Ascending aorta (tissue), 2 donors: ENCODE results near the gene KCNJ16. TPM values are rescaled to one million over a fixed set of nuclear protein-coding genes. Genes with fewer than 3 reads are reported as not detected.

Source experiments
- DNase-seq, 2 donors: peaks; one replicate each; pipeline ENCODE4 v3.0.0-alpha.2; 2019; ENCODE audit warnings: low spot score in 2 of 2
- H3K27ac ChIP-seq, 2 donors: fragments of 200-600 bp; sonication (generic); one replicate each; pipeline ENCODE4 v1.5.1; 2016 to 2017; ENCODE audit warnings: mild to moderate bottlenecking in 1 of 2
- H3K27me3 ChIP-seq: fragments of 200-600 bp; sonication (generic); one replicate; pipeline ENCODE4 v1.5.1; 2017
- H3K36me3 ChIP-seq, 2 donors: fragments of 200-600 bp; sonication (generic); one replicate each; pipeline ENCODE4 v1.5.1; 2016
- H3K4me1 ChIP-seq, 2 donors: fragments of 200-600 bp; sonication (generic); one replicate each; pipeline ENCODE4 v1.5.1; 2016 to 2017; ENCODE audit warnings: mild to moderate bottlenecking in 1 of 2
- H3K4me3 ChIP-seq, 2 donors: fragments of 200-600 bp; sonication (generic); one replicate each; pipeline ENCODE4 v1.5.1; 2016 to 2017; ENCODE audit warnings: mild to moderate bottlenecking in 1 of 2
- H3K9me3 ChIP-seq, 2 donors: fragments of 200-600 bp; sonication (generic); one replicate each; pipeline ENCODE4 v1.5.1; 2016
- intact Hi-C: fragments of 100-400 bp; cut with DNase I; formaldehyde crosslinking; loops from one replicate; pipeline ENCODE4 v1.15.1; 2023
- total RNA-seq: library from RNA; depleted of rRNA; stranded (reverse); fragments of >200 nt; gene quantifications from one replicate; pipeline ENCODE4 v1.1.0, GENCODE V29; 2016
- TF ChIP-seq, protein P1 (sequence below), 3 experiments: fragments of 200-600 bp in 2 of 3; fragments of 450-650 bp in 1 of 3; sonication (generic) in 2 of 3; IDR thresholded peaks; one replicate each; pipeline ENCODE4 v1.5.1; 2016 to 2019; ENCODE audit warnings: antibody characterized with exemption in 3 of 3, mild to moderate bottlenecking in 1 of 3, moderate library complexity in 1 of 3

The KCNJ16 gene
- total RNA-seq, 1 donor from 2014 or later: not detected

DNA sequence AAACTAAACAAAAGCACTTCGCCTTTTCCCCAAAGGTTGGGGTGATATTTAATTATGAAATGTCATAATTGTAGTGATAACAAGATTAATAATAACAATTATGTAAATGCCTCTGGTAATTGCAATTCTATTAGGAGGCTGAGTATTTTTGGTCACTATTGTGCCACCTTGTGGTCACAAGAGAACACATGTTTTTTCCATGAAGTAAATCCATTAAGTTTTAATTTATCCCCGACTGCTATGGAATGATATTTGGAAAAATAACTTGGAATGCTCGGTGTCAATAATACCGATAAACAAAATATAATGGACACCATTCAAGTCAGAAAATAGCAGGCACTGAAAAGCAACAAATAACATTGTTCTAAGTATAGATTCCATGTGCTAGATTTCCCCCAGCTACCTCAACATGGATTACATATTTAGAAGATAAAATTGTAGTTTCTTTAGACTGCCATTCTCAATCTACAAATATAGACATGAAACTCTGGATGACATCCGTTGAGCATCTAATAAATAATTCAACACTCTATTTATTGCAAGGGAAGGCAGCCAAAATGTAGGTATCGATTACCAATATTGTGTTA lies 69.3 kb downstream of the KCNJ16 start:
- Histone ChIP-seq H3K4me3 (no peak overlapping the region), H3K4me1 (no peaks in the 10 kb centered on the region), H3K36me3 (no peaks in the 10 kb centered on the region), H3K27ac (no peak overlapping the region), H3K9me3 (no peaks in the 10 kb centered on the region), H3K27me3 (no peaks in the 10 kb centered on the region)
- TF ChIP-seq, protein P1, sequence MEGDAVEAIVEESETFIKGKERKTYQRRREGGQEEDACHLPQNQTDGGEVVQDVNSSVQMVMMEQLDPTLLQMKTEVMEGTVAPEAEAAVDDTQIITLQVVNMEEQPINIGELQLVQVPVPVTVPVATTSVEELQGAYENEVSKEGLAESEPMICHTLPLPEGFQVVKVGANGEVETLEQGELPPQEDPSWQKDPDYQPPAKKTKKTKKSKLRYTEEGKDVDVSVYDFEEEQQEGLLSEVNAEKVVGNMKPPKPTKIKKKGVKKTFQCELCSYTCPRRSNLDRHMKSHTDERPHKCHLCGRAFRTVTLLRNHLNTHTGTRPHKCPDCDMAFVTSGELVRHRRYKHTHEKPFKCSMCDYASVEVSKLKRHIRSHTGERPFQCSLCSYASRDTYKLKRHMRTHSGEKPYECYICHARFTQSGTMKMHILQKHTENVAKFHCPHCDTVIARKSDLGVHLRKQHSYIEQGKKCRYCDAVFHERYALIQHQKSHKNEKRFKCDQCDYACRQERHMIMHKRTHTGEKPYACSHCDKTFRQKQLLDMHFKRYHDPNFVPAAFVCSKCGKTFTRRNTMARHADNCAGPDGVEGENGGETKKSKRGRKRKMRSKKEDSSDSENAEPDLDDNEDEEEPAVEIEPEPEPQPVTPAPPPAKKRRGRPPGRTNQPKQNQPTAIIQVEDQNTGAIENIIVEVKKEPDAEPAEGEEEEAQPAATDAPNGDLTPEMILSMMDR (IDR thresholded peaks at IDR 0.05): peak; percentile 45 to 65 (median 64)
- intact Hi-C loops: loop anchor here (1.0 kb wide), 3 partner anchors 537 to 618 kb away; no protein-coding TSS in a partner anchor
- no peak for DNase-seq

DNA sequence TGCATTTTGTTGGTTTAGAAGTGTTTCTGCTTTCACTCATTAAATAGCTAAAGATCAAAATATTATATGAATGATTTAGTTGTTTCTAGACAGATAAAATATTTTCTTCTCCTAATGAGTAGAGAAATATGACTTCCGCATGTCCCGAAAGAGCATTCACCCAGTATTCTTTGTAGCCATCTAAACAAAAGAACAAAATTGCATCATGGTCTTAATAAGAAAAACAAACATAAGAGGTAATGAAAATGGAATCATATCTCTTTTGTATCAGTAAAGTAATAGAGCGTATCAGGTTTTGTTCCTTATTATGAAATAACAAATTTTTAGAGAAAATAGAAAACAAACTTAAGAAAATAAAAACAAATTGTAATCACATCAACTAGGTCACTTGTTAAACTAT lies 78.2 kb downstream of the KCNJ16 start:
- intact Hi-C loops: no loop called here
- Histone ChIP-seq H3K27ac (no peak overlapping the region), H3K27me3 (no peaks in the 10 kb centered on the region), H3K4me3 (no peak overlapping the region), H3K9me3 (no peaks in the 10 kb centered on the region), H3K4me1 (no peaks in the 10 kb centered on the region), H3K36me3 (no peaks in the 10 kb centered on the region)
- TF ChIP-seq, protein P1 (IDR thresholded peaks at IDR 0.05): no peak
- no peak for DNase-seq

DNA sequence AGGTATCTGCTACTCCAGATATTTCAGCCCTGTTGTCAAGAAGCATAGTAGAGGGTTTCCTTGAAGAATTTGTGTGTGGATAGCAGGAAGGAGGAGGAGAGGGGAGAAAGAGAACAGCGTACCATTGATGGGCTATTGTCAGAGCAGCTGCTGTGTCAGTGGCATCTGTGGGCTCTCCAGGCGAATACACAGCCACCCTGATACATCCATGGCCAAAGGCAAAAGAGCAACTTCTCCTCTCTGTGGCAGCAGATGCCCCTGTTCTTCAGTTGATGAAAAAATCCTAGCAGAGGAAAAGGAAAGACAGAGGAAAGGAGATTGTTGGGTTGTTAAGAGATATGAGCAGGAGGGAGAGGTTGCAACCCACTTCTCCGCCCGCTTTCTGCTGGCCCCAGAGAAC lies 82.1 kb downstream of the KCNJ16 start:
- intact Hi-C loops: no loop called here
- Histone ChIP-seq H3K36me3 (no peaks in the 10 kb centered on the region), H3K27me3 (no peaks in the 10 kb centered on the region), H3K9me3 (no peaks in the 10 kb centered on the region), H3K4me3 (no peak overlapping the region), H3K4me1 (no peaks in the 10 kb centered on the region), H3K27ac (no peak overlapping the region)
- no peak for DNase-seq
- TF ChIP-seq, protein P1 (IDR thresholded peaks at IDR 0.05): no peak

DNA sequence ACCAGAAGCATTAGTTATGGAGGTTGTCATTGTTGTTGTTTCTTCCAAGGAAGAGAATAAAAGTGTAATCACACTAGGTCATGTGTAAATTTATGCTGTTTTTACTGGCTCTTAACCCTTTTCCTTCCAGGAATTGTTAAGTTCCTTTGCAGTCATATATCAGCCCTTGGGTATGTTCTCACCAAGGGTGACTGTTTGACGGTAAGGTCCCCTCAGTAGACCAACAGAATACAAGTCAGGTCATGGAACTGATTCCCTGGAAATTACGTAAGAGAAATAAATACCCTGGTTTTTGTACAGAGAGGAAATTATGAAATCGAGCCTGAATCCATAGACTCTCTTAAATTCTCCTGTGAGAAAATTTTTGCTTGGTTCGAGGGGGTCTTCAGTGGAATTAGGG lies 83.2 kb downstream of the KCNJ16 start:
- TF ChIP-seq, protein P1 (IDR thresholded peaks at IDR 0.05): no peak
- no peaks in the 10 kb centered on the region for H3K27me3 ChIP-seq
- no peak overlapping the region for H3K27ac ChIP-seq
- H3K4me3 ChIP-seq: no peak overlapping the region
- H3K36me3 ChIP-seq: no peaks in the 10 kb centered on the region
- intact Hi-C loops: no loop called here
- DNase-seq: no peak
- H3K9me3 ChIP-seq: no peaks in the 10 kb centered on the region
- no peaks in the 10 kb centered on the region for H3K4me1 ChIP-seq

DNA sequence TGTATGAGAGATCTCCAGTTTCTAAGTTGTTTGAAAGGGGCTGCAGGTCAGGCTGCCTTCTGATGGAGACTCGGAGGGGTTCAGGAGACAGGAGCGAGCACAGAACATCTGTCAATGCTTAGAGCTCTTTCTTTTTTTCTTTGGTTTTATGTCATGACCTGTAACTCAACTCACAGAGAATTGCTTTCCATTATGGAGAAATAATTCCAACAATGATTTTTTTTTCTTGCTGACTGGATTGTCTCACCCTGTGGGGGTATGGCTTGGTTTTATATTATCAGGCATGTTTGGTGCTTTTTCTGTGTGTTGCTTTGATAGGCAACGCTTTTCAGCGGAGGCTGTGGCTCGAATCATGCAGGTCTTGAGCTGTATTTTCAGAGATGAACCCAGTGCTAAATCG lies 83.6 kb downstream of the KCNJ16 start:
- intact Hi-C loops: no loop called here

More for the DNA sequence above, 83.6 kb downstream of the KCNJ16 start:
- Histone ChIP-seq H3K4me1 (no peaks in the 10 kb centered on the region), H3K36me3 (no peaks in the 10 kb centered on the region), H3K9me3 (no peaks in the 10 kb centered on the region), H3K27me3 (no peaks in the 10 kb centered on the region), H3K27ac (no peak overlapping the region), H3K4me3 (no peak overlapping the region)
- TF ChIP-seq, protein P1 (IDR thresholded peaks at IDR 0.05): no peak
- no peak for DNase-seq
